GM12892 (cell line): Measurements from ENCODE around the gene GPR171.
A peak's percentile ranks its signal among the peaks of the same experiment; 100 is the strongest.

ENCODE experiments used
- DNase-seq: peaks from one replicate; pipeline ENCODE4 v3.0.0; 2011; ENCODE audit not compliant: insufficient read length
- FAIRE-seq: peaks from 2 replicates; lab custom pipeline; 2011; peaks lifted over from hg19 to GRCh38; lab: Jason Lieb, UNC
- POLR2A ChIP-seq: IDR thresholded peaks from 2 replicates; pipeline ENCODE4 v1.6.1; 2011; ENCODE audit warnings: low read depth, low read length, control low read depth
- POLR2AphosphoS5 ChIP-seq: IDR thresholded peaks from 2 replicates; pipeline ENCODE4 v1.6.1; 2011; ENCODE audit warnings: low read depth, low read length, control low read depth
- TAF1 ChIP-seq: IDR thresholded peaks from 2 replicates; pipeline ENCODE4 v1.6.1; 2011; ENCODE audit warnings: low read depth, mild to moderate bottlenecking, control low read depth, low read length, borderline replicate concordance

The GPR171 gene

GRCh38 chr3:151168269-151169094 lies 34.5 kb downstream of the GPR171 start:
- no peak for TF ChIP-seq POLR2A
- TF ChIP-seq POLR2AphosphoS5, result no peak
- TF ChIP-seq TAF1, result no peak
- DNase-seq, result no peak
- peak; percentile 72 for FAIRE-seq

GRCh38 chr3:151166161-151166560 lies 36.9 kb downstream of the GPR171 start:
- no peak for TF ChIP-seq POLR2AphosphoS5
- no peak for TF ChIP-seq POLR2A
- no peak for TF ChIP-seq TAF1
- FAIRE-seq, result no peak

GRCh38 chr3:151165226-151165625 lies 37.8 kb downstream of the GPR171 start:
- DNase-seq (no peak), FAIRE-seq (no peak)
- TF ChIP-seq POLR2A (no peak), POLR2AphosphoS5 (no peak), TAF1 (no peak)

More at GRCh38 chr3:151166161-151166560, 36.9 kb downstream of the GPR171 start:
- no peak for DNase-seq

- FAIRE-seq, result no peak
- no peak for TF ChIP-seq POLR2A
- no peak for TF ChIP-seq POLR2AphosphoS5
- TF ChIP-seq TAF1, result no peak
- DNase-seq, result no peak
Measured at GRCh38 chr3:151159806-151160205, 43.2 kb downstream of the GPR171 start.

- TF ChIP-seq POLR2AphosphoS5 (no peak), POLR2A (no peak), TAF1 (no peak)
- DNase-seq (no peak), FAIRE-seq (peak; percentile 44)
Measured at GRCh38 chr3:151156618-151157216, 46.3 kb downstream of the GPR171 start.

GRCh38 chr3:151155409-151156128 lies 47.4 kb downstream of the GPR171 start:
- TF ChIP-seq TAF1 (no peak), POLR2A (no peak), POLR2AphosphoS5 (no peak)
- DNase-seq (no peak), FAIRE-seq (no peak)

- FAIRE-seq (no peak), DNase-seq (no peak)
- TF ChIP-seq POLR2AphosphoS5, result no peak
Measured at GRCh38 chr3:151154566-151154965, 48.5 kb downstream of the GPR171 start.

GRCh38 chr3:151152455-151153079 lies 50.4 kb downstream of the GPR171 start:
- DNase-seq, result no peak
- TF ChIP-seq POLR2A (no peak), TAF1 (no peak), POLR2AphosphoS5 (no peak)
- FAIRE-seq, result no peak
